Measurements from ENCODE around the gene DEFB118.
"Not testable (repeated sequence)": the region's sequence is repeated elsewhere in the genome, so short reads cannot be mapped to it uniquely, and the experiment has no call there.

Gene DEFB118, protein sequence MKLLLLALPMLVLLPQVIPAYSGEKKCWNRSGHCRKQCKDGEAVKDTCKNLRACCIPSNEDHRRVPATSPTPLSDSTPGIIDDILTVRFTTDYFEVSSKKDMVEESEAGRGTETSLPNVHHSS

GRCh38 chr20:31368301-31368700, at the start of gene DEFB118:
Gene DEFB118, plus strand, starts transcription at chr20:31368601. Its CDS starts 50 bp downstream, at chr20:31368651.
- DNase-seq = no peak

DNA sequence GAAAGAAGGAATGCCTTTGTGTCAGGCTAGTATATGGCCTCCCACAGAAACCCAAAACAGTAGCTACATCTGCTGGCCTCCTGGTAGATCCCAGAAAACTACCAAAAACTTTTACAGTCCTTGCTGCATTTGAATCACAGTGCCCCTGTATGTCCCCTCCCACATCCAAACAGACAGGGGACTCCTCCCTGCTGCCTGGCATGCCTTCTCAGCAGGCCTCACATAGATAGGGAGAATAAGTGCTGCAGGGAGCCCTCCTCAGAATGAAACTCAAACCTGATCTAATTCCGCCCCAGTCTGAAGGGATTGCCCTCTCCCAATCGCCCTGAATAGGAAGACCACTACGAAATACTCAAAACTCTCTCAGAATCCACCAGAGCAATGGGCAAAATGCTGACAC, 45.9 kb upstream of the DEFB118 start:
- no peak for DNase-seq

GRCh38 chr20:31330893-31331292, 37.5 kb upstream of the DEFB118 start:
- DNase-seq = no peak

DNA sequence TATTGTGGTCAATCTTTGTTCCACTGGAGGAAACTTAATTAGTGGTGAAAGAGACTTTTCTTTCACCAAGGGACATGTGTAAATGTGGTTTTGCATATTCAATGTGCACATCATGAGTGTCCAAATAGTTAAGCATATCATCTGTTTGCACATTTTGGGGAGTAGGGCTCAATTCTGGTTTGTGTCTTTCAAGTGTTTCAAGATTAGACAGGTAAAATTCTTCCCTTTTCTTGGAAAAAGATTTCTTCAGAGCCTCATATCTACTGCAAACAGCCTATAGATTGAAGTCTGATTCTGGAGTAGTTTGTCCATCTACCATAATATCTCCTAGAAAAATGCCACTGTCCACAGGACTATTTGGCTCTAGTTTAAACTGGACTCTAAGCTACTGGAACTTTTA, 26.9 kb upstream of the DEFB118 start:
- DNase-seq = no peak

DNA sequence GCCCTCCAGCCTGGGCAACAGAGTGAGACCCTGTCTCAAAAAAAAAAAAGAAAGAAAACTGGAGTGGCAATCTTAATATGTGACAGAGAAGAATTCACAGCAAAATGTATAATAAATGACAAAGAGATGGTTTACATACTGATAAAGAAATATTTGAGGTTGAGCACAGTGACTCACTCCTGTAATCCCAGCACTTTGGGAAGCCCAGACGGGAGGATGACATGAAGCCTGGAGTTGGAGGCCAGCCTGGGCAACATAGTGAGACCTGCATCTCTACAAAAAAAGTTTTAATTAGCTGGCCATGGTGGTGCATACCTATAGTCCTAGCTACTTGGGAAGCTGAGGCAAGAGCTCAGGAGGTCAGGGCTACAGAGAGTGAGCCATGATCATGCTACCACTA, 12.4 kb upstream of the DEFB118 start:
- no peak for DNase-seq

GRCh38 chr20:31363295-31363694, 5.1 kb upstream of the DEFB118 start:
- no peak for DNase-seq

GRCh38 chr20:31364272-31364671, 4.1 kb upstream of the DEFB118 start:
- DNase-seq = not testable (repeated sequence)

DNA sequence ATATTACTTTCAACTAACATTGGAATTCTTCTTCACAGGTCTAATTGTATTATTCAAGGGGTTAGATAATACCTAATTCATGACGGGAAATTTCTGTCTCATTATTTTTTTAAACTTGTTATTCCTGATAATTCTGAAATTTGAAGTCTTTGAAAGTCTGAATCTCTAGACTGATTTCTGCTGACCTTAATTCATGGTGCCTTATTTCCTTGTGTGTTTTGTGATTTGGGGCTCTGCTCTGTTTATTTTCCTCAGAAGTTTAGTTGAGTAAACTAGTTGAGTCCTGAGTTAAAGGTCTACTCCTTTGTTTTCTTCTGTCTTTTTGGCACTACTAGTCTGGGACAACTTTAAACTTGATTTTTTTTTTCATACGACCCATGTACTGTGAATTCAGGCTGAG, 5.9 kb downstream of the DEFB118 start:
- DNase-seq = no peak

- no peak for DNase-seq
Measured at GRCh38 chr20:31390490-31390889, 22.1 kb downstream of the DEFB118 start, which contains the start of gene DEFB119. Gene DEFB119, minus strand, starts transcription at chr20:31390590. Its CDS starts 107 bp downstream, at chr20:31390483.

DNA sequence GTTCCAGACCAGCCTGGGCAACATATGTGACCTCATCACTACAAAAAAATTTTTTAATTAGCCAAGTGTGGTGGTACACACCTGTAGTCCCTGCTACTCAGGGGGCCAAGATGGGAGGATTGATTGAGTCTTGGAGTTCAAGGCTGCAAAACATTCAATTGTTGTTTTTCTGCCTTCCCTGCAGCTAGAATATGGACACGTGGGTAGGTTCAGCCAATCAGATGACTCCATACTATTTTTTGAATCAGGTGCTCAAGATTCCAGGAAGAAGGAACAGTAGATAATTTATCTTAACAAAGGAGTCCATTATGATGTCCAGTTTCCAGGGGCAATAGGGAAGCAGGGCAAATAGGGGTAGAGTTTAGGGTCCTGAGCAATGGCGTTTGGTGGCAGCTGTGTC, 24.4 kb downstream of the DEFB118 start:
- DNase-seq = no peak

DNA sequence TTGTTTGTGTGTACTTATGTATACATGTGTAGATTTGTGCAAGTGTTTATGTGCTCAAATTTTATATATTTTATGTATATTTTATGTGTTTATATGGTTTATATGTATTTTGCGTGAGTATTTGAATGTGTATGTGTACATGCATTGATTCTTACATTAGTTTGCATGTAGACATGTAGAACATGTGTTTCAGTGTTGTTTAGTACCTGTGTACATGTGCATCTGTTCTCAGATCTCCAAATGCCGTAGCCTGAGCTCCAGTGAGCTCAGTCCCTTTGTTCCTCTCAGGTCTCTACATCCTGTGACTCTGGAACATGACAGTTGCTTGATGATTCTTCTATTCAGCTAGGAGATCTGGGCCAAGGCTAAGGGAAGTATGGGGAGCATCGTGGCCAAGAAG, 26.5 kb downstream of the DEFB118 start:
- no peak for DNase-seq

- DNase-seq = no peak
Measured at GRCh38 chr20:31403886-31404285, 35.5 kb downstream of the DEFB118 start.

DNA sequence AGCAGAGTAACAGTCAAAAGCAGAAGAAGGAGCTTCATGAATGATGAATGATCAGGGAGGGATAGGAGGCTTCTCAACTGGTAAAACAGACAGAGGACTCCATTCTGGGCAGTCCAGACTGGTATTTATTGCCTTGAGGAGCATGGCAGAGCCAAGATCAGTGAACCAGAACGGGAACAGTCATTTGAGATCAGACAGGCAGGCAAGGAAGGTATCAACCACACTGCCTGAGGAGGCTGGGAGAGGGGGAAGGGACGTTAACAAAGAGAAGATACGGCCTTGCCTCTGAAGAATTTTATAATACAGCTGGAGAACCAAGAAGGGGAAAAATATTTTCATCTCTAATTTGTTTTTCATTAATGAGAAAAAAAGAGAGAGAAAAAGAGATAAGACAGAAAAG, 37.7 kb downstream of the DEFB118 start, which contains the start of gene DEFB121:
Gene DEFB121, minus strand, starts transcription at position 101 of the 400 bp plus-strand sequence. Its CDS starts 63 bp downstream, at position 38.
- no peak for DNase-seq

GRCh38 chr20:31410011-31410410, 41.6 kb downstream of the DEFB118 start:
- no peak for DNase-seq

DNA sequence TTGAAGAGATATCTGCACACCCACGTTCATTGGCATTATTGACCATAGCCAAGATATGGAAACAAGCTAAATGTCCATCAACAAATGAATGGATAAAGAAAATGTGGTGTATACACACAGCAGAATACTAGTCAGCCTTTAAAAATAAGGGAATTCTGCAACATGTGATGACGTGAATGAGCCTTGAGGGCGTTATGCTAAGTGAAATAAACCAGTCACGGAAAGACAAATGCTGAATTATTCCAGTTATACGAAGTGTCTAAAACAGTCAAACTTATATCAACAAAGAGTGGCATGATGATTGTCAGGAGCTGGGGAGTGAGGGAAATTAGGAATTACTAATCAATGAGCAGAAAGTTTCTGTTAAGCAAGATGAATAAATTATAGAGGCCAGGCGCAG, 46.0 kb downstream of the DEFB118 start:
- DNase-seq = no peak

GRCh38 chr20:31415653-31416052, 47.3 kb downstream of the DEFB118 start:
- no peak for DNase-seq

DNA sequence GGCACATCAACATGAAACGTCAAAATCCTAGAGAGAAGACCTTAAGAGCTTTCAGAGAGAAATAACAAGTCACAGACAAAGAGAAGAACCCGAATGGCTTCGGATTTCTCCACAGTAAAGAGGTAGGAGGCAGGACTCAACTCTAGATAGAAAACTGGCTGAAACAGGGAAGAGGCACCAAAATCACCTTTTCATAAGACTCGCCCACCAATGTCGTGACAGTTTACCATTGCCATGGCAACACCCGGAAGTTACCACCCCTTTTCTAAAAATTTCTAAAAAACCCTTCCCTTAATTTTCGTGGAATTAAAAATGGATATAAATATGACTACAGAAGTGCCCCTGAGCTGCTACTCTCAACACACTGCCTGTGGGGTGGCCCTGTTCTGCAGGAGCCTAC, 49.9 kb downstream of the DEFB118 start:
- no peak for DNase-seq
